A673 (cell line): ENCODE measurements around the gene MFAP4. TPM values are rescaled to one million over a fixed set of nuclear protein-coding genes. Genes with fewer than 3 reads are reported as not detected.

Experiments
- BruUV-seq: library from RNA; stranded (reverse); fragments of 400-500 nt; replicated peaks from 2 replicates; lab custom pipeline; 2021; lab: Mats Ljungman, UMichigan
- CTCF ChIA-PET: fragments of 300-600 bp; sonication (Branson Sonifier 250); formaldehyde crosslinking; loops from one replicate; lab custom pipeline; 2022; ENCODE audit warnings: antibody characterized with exemption; lab: Charles Lee
- POLR2A ChIA-PET: fragments of 300-600 bp; sonication (Branson Sonifier 250); formaldehyde crosslinking; loops from one replicate; lab custom pipeline; 2022; ENCODE audit warnings: antibody characterized with exemption; ENCODE audit not compliant: low non-redundant PET; lab: Charles Lee
- DNase-seq: peaks from one replicate; pipeline ENCODE4 v3.0.0-alpha.2; 2015; ENCODE audit warnings: low spot score
- H3K27ac ChIP-seq: fragments of 200-600 bp; sonication (generic); 2 replicates; pipeline ENCODE4 v1.5.1; 2016; ENCODE audit warnings: mixed run types, low read depth, mild to moderate bottlenecking, mixed read lengths, antibody characterized with exemption, low read length; ENCODE audit not compliant: poor library complexity, severe bottlenecking
- H3K27me3 ChIP-seq: fragments of 200-600 bp; sonication (generic); replicated peaks from 2 replicates; pipeline ENCODE4 v1.6.1; 2017; ENCODE audit warnings: mixed run types, low read depth, mild to moderate bottlenecking, mixed read lengths, antibody characterized with exemption, low read length; ENCODE audit not compliant: insufficient read depth, poor library complexity
- H3K36me3 ChIP-seq: fragments of 200-600 bp; sonication (generic); 2 replicates; pipeline ENCODE4 v1.6.1; 2016; ENCODE audit warnings: mixed run types, mild to moderate bottlenecking, mixed read lengths, antibody characterized with exemption, low read length; ENCODE audit not compliant: insufficient read depth, poor library complexity, severe bottlenecking
- H3K4me1 ChIP-seq: fragments of 200-600 bp; sonication (generic); 2 replicates; pipeline ENCODE4 v1.6.1; 2017; ENCODE audit warnings: mixed run types, mild to moderate bottlenecking, mixed read lengths, antibody characterized with exemption, low read length; ENCODE audit not compliant: insufficient read depth, poor library complexity, severe bottlenecking
- H3K4me3 ChIP-seq: fragments of 200-600 bp; sonication (generic); 2 replicates; pipeline ENCODE4 v1.5.1; 2016; ENCODE audit warnings: low read depth, mixed run types, mild to moderate bottlenecking, mixed read lengths, low read length; ENCODE audit not compliant: poor library complexity, severe bottlenecking
- H3K9me3 ChIP-seq: fragments of 200-600 bp; sonication (generic); 2 replicates; pipeline ENCODE4 v1.6.1; 2016; ENCODE audit warnings: mixed run types, low read depth, mild to moderate bottlenecking, mixed read lengths, antibody characterized with exemption, low read length; ENCODE audit not compliant: poor library complexity, severe bottlenecking
- EZH2 ChIP-seq: fragments of 200-600 bp; sonication (generic); IDR thresholded peaks from 2 replicates; pipeline ENCODE4 v1.6.1; 2017; ENCODE audit warnings: borderline replicate concordance, low read depth, mild to moderate bottlenecking, mixed read lengths, antibody characterized with exemption, low read length; ENCODE audit not compliant: poor library complexity, severe bottlenecking
- intact Hi-C: fragments of 100-400 bp; cut with micrococcal nuclease; formaldehyde crosslinking; loops from one replicate; pipeline ENCODE4 v1.10.0; 2022; ENCODE audit not compliant: unreplicated experiment
- total RNA-seq: library from RNA; stranded (reverse); gene quantifications from 2 replicates; pipeline ENCODE4 v1.2.3, GENCODE V29; 2021
- TF ChIP-seq, protein P1 (sequence below): fragments of 300-800, 200-600 bp; sonication (generic); conservative IDR thresholded peaks from 2 replicates; pipeline ENCODE4 v1.5.1; 2017; ENCODE audit warnings: low read depth, mild to moderate bottlenecking, antibody characterized with exemption, low read length, moderate library complexity, mixed read lengths

Gene MFAP4
- total RNA-seq, 1 experiment from 2014 or later, result 60.9 TPM

DNA sequence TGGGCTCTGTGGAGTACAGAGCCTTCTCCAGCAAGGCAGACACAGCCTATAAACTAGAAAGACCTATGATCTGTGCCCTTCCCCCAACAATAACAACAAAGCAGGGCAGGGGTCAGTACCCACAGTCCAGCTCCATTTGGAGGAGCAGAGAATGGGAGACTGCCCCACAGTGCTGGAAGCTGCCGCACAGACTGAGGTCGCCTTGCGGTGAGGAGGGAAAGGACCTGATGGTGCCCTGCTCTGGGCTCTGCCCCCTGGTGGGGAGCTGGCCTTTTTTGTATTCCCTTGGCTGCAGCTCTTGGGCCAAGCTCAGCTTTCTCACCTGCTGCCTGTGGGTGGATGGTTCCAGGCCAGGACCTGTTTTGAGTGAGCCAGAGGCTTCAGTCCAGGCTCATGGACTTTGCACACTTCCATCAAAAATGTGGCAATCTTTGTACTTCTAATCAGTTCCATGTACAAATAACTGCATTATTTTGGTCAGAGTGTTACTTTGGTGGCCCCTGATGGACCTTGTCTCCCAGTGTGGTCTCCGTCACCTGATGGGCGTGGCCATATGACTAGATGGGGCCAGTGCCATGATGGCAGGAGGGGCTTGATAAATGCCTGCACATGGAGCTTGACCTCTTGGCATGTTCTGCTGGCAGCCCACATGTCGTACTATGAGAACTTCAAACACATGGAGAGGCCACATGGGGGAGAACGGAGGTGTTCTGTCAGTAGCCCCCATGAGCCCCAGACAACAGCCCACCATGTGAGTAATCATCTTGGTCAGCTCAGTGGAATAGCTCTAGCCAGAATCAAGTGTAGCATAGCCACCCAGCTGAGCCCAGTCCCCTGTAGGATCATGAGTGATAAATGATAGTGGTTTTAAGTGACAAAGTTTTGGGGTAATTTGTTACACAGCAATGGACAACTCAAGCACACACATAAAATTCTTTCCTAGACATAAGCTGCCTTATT, 48.7 kb downstream of the MFAP4 start:
- POLR2A ChIA-PET, result no interaction called here
- CTCF ChIA-PET, result interaction anchor here (0.5 to 0.9 kb wide), 3 partner anchors 53 to 424 kb away, joined by 3 to 4 read pairs (median 3); no protein-coding TSS in a partner anchor
- no peaks in the 10 kb centered on the region for H3K27me3 ChIP-seq
- no TSS peak for BruUV-seq
- H3K9me3 ChIP-seq, result no peaks in the 10 kb centered on the region
- no peak for TF ChIP-seq EZH2
- TF ChIP-seq, protein P1, sequence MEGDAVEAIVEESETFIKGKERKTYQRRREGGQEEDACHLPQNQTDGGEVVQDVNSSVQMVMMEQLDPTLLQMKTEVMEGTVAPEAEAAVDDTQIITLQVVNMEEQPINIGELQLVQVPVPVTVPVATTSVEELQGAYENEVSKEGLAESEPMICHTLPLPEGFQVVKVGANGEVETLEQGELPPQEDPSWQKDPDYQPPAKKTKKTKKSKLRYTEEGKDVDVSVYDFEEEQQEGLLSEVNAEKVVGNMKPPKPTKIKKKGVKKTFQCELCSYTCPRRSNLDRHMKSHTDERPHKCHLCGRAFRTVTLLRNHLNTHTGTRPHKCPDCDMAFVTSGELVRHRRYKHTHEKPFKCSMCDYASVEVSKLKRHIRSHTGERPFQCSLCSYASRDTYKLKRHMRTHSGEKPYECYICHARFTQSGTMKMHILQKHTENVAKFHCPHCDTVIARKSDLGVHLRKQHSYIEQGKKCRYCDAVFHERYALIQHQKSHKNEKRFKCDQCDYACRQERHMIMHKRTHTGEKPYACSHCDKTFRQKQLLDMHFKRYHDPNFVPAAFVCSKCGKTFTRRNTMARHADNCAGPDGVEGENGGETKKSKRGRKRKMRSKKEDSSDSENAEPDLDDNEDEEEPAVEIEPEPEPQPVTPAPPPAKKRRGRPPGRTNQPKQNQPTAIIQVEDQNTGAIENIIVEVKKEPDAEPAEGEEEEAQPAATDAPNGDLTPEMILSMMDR, result peak; percentile 41; the same call in 1 of the 2 replicates
- intact Hi-C loops, result no loop called here
- DNase-seq, result no peak
- no peak overlapping the region for H3K4me3 ChIP-seq
- H3K36me3 ChIP-seq, result no peaks in the 10 kb centered on the region
- H3K27ac ChIP-seq, result no peak overlapping the region
- H3K4me1 ChIP-seq, result no peaks in the 10 kb centered on the region

DNA sequence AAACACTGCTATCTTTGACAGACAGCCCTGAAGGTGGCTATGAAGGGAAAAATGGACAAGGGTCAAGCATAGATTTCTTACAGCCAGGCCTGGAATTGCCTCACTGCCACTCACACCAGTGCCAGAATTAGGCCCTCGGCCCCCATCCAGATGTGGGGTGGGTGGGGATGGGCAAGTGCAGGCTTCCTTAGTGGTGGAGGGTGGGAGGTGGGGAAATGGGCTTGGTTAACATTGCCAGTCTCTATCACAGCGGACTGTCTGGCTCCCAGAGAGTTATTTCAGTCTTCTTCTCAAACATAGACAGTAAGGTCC, 49.3 kb downstream of the MFAP4 start:
- Histone ChIP-seq H3K4me1 (no peaks in the 10 kb centered on the region), H3K4me3 (no peak overlapping the region), H3K27me3 (no peaks in the 10 kb centered on the region), H3K27ac (no peak overlapping the region), H3K9me3 (no peaks in the 10 kb centered on the region), H3K36me3 (no peaks in the 10 kb centered on the region)
- ChIA-PET CTCF (no interaction called here), POLR2A (no interaction called here)
- TF ChIP-seq, protein P1, result no peak
- DNase-seq, result no peak
- intact Hi-C loops, result no loop called here
- BruUV-seq, result no TSS peak

DNA sequence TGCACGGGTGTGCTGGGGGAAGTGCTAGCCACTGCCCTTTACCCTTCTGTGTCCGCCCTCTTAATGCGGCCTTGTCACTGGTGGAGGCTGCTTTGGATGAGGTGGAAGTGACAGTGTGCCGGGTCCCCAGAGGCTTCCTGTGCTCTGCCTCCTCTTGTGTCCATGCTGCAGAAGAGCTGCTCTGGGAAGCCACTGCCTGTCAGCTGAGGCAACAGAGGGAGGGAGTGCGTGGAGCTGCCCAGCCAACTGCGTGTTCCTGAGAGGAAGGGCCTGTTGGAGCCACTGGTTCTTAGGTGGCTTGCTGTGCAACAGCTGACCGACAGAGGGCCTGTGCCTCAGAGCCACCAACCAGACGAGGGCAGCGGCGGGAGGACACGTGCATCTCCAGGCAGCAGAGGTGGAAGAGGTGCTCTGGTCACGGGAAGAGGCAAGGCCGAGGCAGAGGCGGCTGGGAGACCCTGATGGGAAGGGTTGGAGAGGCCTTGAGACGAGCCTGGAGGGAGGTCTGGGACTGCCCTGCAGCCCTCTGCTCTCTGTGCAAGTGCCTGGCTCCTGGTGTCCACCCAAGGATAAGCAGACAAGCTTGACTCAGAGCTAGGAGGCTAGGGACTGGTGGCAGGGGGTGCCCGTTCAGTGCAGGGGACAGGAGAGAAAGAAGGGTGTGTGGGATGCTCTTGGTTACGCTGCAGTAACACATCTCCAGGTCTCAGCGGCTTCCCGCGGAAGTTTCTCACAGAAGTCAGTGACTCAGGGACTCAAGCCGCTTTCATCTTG, 49.9 kb downstream of the MFAP4 start:
- BruUV-seq, result no TSS peak
- intact Hi-C loops, result no loop called here
- H3K9me3 ChIP-seq, result no peaks in the 10 kb centered on the region
- H3K36me3 ChIP-seq, result no peaks in the 10 kb centered on the region
- no peak overlapping the region for H3K27ac ChIP-seq
- no peak overlapping the region for H3K4me3 ChIP-seq
- CTCF ChIA-PET, result no interaction called here
- no peak for DNase-seq
- no peaks in the 10 kb centered on the region for H3K4me1 ChIP-seq
- no peak for TF ChIP-seq EZH2
- TF ChIP-seq, protein P1, result no peak
- POLR2A ChIA-PET, result no interaction called here
- H3K27me3 ChIP-seq, result no peaks in the 10 kb centered on the region
